ENCODE results near the gene ANXA1. TPM values are rescaled to one million over a fixed set of nuclear protein-coding genes. Genes with fewer than 3 reads are reported as not detected.

The ANXA1 gene
- total RNA-seq, 1 experiment from 2014 or later: 2.1 TPM

DNA sequence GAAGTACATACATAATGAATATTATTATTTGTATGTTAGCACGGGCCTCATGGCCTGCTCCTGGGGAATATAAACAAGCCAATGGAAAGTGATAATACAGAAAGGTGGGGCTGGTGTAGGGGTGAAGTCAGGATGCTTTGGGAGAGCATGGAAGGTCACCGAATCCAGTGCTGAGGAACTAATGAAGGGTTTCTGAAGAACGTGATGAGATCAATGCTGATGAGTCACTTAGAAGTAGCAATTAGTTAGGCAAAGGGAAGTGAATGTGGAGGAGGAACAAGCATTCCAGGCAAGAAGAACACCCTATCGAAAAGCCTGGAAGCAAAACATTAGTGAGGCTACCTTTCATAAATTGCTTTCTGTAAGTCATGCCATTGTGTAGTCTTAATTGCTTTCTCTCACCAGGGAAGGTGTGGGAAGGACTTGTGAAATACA lies 2.1 kb downstream of the ANXA1 start (continued):
- no peak for TF ChIP-seq MYBL2 (CRISPR knock-in tag; IDR thresholded peaks at IDR 0.05)

DNA sequence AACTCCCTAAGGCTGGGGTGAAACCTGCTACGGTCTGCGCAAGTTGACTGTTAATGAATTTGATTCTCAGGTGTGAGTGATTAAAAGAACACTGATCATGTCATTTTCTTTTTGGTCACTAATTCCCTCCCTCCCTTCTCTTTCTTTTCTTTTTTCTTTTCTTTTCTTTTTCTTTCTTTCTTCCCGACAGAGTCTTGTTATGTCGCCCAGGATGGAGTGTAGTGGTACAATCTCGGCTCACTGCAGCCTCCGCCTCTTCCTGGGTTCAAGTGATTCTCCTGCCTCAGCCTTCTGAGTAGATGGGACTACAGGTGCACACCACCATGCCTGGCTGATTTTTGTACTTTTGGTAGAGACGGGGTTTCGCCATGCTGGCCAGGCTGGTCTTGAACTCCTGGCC lies 2.6 kb downstream of the ANXA1 start:
- POLR2A ChIA-PET: no interaction called here
- Mint-ChIP-seq H3K27me3 (ENCODE audit: low read depth) (no peaks in the 10 kb centered on the region), H3K36me3 (no peaks in the 10 kb centered on the region), H3K9me3 (no peaks in the 10 kb centered on the region), H3K4me3 (no peak overlapping the region), H3K27ac (no peak overlapping the region; the same call in 1 of the 2 replicates), H3K4me1 (peaks cover 61% of the 10 kb centered on the region)
- CTCF ChIA-PET: no interaction called here
- TF ChIP-seq SMAD4 (CRISPR knock-in tag; IDR thresholded peaks at IDR 0.05) (no peak), CREM (CRISPR knock-in tag; IDR thresholded peaks at IDR 0.05) (no peak), JUN (CRISPR knock-in tag; IDR thresholded peaks at IDR 0.05) (no peak), IRF2 (CRISPR knock-in tag; IDR thresholded peaks at IDR 0.05; ENCODE audit: borderline replicate concordance, low read depth) (no peak), TEAD1 (CRISPR knock-in tag; IDR thresholded peaks at IDR 0.05) (no peak), ZNF396 (CRISPR knock-in tag; IDR thresholded peaks at IDR 0.05; ENCODE audit: borderline replicate concordance) (no peak), SOX15 (CRISPR knock-in tag; IDR thresholded peaks at IDR 0.05) (no peak)
- TF ChIP-seq, protein P1, sequence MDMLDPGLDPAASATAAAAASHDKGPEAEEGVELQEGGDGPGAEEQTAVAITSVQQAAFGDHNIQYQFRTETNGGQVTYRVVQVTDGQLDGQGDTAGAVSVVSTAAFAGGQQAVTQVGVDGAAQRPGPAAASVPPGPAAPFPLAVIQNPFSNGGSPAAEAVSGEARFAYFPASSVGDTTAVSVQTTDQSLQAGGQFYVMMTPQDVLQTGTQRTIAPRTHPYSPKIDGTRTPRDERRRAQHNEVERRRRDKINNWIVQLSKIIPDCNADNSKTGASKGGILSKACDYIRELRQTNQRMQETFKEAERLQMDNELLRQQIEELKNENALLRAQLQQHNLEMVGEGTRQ (CRISPR knock-in tag; IDR thresholded peaks at IDR 0.05): no peak
- TF ChIP-seq, protein P2, sequence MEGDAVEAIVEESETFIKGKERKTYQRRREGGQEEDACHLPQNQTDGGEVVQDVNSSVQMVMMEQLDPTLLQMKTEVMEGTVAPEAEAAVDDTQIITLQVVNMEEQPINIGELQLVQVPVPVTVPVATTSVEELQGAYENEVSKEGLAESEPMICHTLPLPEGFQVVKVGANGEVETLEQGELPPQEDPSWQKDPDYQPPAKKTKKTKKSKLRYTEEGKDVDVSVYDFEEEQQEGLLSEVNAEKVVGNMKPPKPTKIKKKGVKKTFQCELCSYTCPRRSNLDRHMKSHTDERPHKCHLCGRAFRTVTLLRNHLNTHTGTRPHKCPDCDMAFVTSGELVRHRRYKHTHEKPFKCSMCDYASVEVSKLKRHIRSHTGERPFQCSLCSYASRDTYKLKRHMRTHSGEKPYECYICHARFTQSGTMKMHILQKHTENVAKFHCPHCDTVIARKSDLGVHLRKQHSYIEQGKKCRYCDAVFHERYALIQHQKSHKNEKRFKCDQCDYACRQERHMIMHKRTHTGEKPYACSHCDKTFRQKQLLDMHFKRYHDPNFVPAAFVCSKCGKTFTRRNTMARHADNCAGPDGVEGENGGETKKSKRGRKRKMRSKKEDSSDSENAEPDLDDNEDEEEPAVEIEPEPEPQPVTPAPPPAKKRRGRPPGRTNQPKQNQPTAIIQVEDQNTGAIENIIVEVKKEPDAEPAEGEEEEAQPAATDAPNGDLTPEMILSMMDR (IDR thresholded peaks at IDR 0.05): no peak
- TF ChIP-seq, protein P3, sequence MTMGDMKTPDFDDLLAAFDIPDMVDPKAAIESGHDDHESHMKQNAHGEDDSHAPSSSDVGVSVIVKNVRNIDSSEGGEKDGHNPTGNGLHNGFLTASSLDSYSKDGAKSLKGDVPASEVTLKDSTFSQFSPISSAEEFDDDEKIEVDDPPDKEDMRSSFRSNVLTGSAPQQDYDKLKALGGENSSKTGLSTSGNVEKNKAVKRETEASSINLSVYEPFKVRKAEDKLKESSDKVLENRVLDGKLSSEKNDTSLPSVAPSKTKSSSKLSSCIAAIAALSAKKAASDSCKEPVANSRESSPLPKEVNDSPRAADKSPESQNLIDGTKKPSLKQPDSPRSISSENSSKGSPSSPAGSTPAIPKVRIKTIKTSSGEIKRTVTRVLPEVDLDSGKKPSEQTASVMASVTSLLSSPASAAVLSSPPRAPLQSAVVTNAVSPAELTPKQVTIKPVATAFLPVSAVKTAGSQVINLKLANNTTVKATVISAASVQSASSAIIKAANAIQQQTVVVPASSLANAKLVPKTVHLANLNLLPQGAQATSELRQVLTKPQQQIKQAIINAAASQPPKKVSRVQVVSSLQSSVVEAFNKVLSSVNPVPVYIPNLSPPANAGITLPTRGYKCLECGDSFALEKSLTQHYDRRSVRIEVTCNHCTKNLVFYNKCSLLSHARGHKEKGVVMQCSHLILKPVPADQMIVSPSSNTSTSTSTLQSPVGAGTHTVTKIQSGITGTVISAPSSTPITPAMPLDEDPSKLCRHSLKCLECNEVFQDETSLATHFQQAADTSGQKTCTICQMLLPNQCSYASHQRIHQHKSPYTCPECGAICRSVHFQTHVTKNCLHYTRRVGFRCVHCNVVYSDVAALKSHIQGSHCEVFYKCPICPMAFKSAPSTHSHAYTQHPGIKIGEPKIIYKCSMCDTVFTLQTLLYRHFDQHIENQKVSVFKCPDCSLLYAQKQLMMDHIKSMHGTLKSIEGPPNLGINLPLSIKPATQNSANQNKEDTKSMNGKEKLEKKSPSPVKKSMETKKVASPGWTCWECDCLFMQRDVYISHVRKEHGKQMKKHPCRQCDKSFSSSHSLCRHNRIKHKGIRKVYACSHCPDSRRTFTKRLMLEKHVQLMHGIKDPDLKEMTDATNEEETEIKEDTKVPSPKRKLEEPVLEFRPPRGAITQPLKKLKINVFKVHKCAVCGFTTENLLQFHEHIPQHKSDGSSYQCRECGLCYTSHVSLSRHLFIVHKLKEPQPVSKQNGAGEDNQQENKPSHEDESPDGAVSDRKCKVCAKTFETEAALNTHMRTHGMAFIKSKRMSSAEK (CRISPR knock-in tag; IDR thresholded peaks at IDR 0.05; ENCODE audit: borderline replicate concordance): no peak
- TF ChIP-seq, protein P4, sequence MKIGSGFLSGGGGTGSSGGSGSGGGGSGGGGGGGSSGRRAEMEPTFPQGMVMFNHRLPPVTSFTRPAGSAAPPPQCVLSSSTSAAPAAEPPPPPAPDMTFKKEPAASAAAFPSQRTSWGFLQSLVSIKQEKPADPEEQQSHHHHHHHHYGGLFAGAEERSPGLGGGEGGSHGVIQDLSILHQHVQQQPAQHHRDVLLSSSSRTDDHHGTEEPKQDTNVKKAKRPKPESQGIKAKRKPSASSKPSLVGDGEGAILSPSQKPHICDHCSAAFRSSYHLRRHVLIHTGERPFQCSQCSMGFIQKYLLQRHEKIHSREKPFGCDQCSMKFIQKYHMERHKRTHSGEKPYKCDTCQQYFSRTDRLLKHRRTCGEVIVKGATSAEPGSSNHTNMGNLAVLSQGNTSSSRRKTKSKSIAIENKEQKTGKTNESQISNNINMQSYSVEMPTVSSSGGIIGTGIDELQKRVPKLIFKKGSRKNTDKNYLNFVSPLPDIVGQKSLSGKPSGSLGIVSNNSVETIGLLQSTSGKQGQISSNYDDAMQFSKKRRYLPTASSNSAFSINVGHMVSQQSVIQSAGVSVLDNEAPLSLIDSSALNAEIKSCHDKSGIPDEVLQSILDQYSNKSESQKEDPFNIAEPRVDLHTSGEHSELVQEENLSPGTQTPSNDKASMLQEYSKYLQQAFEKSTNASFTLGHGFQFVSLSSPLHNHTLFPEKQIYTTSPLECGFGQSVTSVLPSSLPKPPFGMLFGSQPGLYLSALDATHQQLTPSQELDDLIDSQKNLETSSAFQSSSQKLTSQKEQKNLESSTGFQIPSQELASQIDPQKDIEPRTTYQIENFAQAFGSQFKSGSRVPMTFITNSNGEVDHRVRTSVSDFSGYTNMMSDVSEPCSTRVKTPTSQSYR (CRISPR knock-in tag; IDR thresholded peaks at IDR 0.05): no peak
- TF ChIP-seq, protein P5, sequence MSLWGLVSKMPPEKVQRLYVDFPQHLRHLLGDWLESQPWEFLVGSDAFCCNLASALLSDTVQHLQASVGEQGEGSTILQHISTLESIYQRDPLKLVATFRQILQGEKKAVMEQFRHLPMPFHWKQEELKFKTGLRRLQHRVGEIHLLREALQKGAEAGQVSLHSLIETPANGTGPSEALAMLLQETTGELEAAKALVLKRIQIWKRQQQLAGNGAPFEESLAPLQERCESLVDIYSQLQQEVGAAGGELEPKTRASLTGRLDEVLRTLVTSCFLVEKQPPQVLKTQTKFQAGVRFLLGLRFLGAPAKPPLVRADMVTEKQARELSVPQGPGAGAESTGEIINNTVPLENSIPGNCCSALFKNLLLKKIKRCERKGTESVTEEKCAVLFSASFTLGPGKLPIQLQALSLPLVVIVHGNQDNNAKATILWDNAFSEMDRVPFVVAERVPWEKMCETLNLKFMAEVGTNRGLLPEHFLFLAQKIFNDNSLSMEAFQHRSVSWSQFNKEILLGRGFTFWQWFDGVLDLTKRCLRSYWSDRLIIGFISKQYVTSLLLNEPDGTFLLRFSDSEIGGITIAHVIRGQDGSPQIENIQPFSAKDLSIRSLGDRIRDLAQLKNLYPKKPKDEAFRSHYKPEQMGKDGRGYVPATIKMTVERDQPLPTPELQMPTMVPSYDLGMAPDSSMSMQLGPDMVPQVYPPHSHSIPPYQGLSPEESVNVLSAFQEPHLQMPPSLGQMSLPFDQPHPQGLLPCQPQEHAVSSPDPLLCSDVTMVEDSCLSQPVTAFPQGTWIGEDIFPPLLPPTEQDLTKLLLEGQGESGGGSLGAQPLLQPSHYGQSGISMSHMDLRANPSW (CRISPR knock-in tag; conservative IDR thresholded peaks at IDR 0.05; ENCODE audit: low read depth): no peak
- TF ChIP-seq, protein P6, sequence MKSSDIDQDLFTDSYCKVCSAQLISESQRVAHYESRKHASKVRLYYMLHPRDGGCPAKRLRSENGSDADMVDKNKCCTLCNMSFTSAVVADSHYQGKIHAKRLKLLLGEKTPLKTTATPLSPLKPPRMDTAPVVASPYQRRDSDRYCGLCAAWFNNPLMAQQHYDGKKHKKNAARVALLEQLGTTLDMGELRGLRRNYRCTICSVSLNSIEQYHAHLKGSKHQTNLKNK (CRISPR knock-in tag; IDR thresholded peaks at IDR 0.05): no peak
- no peak for DNase-seq (ENCODE audit: low spot score)
- no peak for ATAC-seq
